Lower leg skin (tissue), 4 donors: ENCODE measurements around the gene ZNF205. TPM values are rescaled to one million over a fixed set of nuclear protein-coding genes. Genes with fewer than 3 reads are reported as not detected.

Source experiments
- DNase-seq, 2 donors: peaks; one replicate each; pipeline ENCODE4 v3.0.0-alpha.2; 2019; ENCODE audit warnings: low spot score in 2 of 2
- H3K4me3 ChIP-seq: fragments of 200-600 bp; sonication (generic); 2 replicates; pipeline ENCODE4 v1.5.1; 2017; ENCODE audit warnings: mild to moderate bottlenecking, low read depth; ENCODE audit not compliant: poor library complexity, severe bottlenecking
- POLR2A ChIP-seq, 2 donors: fragments of 450-650 bp; IDR thresholded peaks; one replicate each; pipeline ENCODE4 v1.6.1; 2016 to 2017; ENCODE audit warnings: antibody characterized with exemption in 2 of 2, mild to moderate bottlenecking in 1 of 2, moderate library complexity in 1 of 2
- WGBS, 2 donors: methylation state at CpG; one replicate each; pipeline ENCODE4 v1.1.5; 2018; 5-methylcytosine and 5-hydroxymethylcytosine counted together
- intact Hi-C: fragments of 100-400 bp; cut with DNase I; formaldehyde crosslinking; loops from one replicate; pipeline ENCODE4 v1.15.0; 2023; ENCODE audit warnings: low total_unique reads
- total RNA-seq, 4 donors: library from RNA; depleted of rRNA; stranded (reverse); fragments of >200 nt; gene quantifications; one replicate each; pipeline ENCODE4 v1.1.0, GENCODE V29; 2016
- TF ChIP-seq, protein P1 (sequence below), 3 donors: fragments of 450-650 bp; IDR thresholded peaks; one replicate each; pipeline ENCODE4 v1.5.1; 2016; ENCODE audit warnings: antibody characterized with exemption in 3 of 3, mild to moderate bottlenecking in 3 of 3, moderate library complexity in 2 of 3

ZNF205 gene
- total RNA-seq, 4 donors from 2014 or later, result 15.1 to 25.3 (median 18.5) TPM

GRCh38 chr16:3143598-3144320 lies 31.4 kb downstream of the ZNF205 start:
- TF ChIP-seq POLR2A (IDR thresholded peaks at IDR 0.05), result no peak
- DNase-seq, result no peak
- intact Hi-C loops, result no loop called here

GRCh38 chr16:3144321-3144983 lies 32.1 kb downstream of the ZNF205 start:
- DNase-seq, result no peak
- intact Hi-C loops, result no loop called here
- TF ChIP-seq, protein P1, sequence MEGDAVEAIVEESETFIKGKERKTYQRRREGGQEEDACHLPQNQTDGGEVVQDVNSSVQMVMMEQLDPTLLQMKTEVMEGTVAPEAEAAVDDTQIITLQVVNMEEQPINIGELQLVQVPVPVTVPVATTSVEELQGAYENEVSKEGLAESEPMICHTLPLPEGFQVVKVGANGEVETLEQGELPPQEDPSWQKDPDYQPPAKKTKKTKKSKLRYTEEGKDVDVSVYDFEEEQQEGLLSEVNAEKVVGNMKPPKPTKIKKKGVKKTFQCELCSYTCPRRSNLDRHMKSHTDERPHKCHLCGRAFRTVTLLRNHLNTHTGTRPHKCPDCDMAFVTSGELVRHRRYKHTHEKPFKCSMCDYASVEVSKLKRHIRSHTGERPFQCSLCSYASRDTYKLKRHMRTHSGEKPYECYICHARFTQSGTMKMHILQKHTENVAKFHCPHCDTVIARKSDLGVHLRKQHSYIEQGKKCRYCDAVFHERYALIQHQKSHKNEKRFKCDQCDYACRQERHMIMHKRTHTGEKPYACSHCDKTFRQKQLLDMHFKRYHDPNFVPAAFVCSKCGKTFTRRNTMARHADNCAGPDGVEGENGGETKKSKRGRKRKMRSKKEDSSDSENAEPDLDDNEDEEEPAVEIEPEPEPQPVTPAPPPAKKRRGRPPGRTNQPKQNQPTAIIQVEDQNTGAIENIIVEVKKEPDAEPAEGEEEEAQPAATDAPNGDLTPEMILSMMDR (IDR thresholded peaks at IDR 0.05), result no peak
- TF ChIP-seq POLR2A (IDR thresholded peaks at IDR 0.05), result no peak
- no peak overlapping the region for H3K4me3 ChIP-seq
- WGBS, 2 donors, result 61 to 69% methylated on average over 14 to 15 of the region's 18 CpGs

More at GRCh38 chr16:3143598-3144320, 31.4 kb downstream of the ZNF205 start:
- 65 to 67% methylated on average over 22 of the region's 23 CpGs for WGBS, 2 donors
- H3K4me3 ChIP-seq, result no peak overlapping the region

- H3K4me3 ChIP-seq, result no peak overlapping the region
- 78 to 84% methylated on average over 8 to 10 of the region's 10 CpGs for WGBS, 2 donors
- intact Hi-C loops, result no loop called here
- TF ChIP-seq, protein P1 (IDR thresholded peaks at IDR 0.05), result no peak
- no peak for TF ChIP-seq POLR2A (IDR thresholded peaks at IDR 0.05)
- DNase-seq, result no peak
Observed at GRCh38 chr16:3145151-3145550, 32.8 kb downstream of the ZNF205 start.

- intact Hi-C loops, result no loop called here
- no peak overlapping the region for H3K4me3 ChIP-seq
- no peak for DNase-seq
- TF ChIP-seq POLR2A (IDR thresholded peaks at IDR 0.05), result no peak
- TF ChIP-seq, protein P1 (IDR thresholded peaks at IDR 0.05), result no peak
- 85 to 89% methylated on average over 10 to 11 of the region's 12 CpGs for WGBS, 2 donors
Observed at GRCh38 chr16:3145660-3146059, 33.3 kb downstream of the ZNF205 start.

GRCh38 chr16:3147046-3147756 lies 34.8 kb downstream of the ZNF205 start:
- TF ChIP-seq, protein P1 (IDR thresholded peaks at IDR 0.05), result no peak
- TF ChIP-seq POLR2A (IDR thresholded peaks at IDR 0.05), result no peak
- no peak overlapping the region for H3K4me3 ChIP-seq
- DNase-seq, result no peak
- intact Hi-C loops, result no loop called here
- WGBS, 2 donors, result 85 to 91% methylated on average over 15 of the region's 16 CpGs

DNA sequence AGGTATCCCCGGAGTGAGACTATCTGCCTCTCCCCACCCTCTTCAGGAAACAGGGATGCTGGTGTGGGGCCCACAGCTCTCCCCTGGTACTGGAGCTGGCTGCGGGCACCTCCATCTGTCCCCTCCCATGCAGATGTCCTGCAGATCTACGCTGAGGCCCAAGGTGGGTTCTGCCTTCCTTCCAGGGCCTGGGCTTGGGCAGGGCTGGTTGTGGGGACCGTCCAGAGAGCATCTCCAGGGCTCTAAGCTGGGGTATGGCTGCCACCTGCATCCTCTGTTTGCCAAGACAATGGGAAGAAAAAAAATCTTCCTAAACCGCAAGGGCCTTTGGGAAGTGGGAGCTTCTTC lies 35.3 kb downstream of the ZNF205 start:
- DNase-seq, result no peak
- no peak overlapping the region for H3K4me3 ChIP-seq
- intact Hi-C loops, result no loop called here
- TF ChIP-seq, protein P1 (IDR thresholded peaks at IDR 0.05), result no peak
- TF ChIP-seq POLR2A (IDR thresholded peaks at IDR 0.05), result no peak
- WGBS, 2 donors, result 83 to 93% methylated on average over 5 of the region's 5 CpGs
